Measurements from ENCODE around the gene UNC5CL. TPM values are rescaled to one million over a fixed set of nuclear protein-coding genes. Genes with fewer than 3 reads are reported as not detected.

Gene UNC5CL
- total and polyA plus RNA-seq, 2 of the 4 experiments (the other 2 are of a cell fraction) = not detected

- no peak overlapping the region for H2BK20ac ChIP-seq (ENCODE audit: low read depth, low read length)
- no peak overlapping the region for H3K4me3 ChIP-seq (ENCODE audit: insufficient read depth, low read depth, low read length)
- intact Hi-C loops (cut with micrococcal nuclease) (no loop called here), in situ Hi-C loops (cut with MboI; ENCODE audit: low sequenced_read_pairs) (no loop called here), dilution Hi-C loops (cut with HindIII; ENCODE audit: low sequenced_read_pairs, unreplicated experiment) (no loop called here)
- H2BK5ac ChIP-seq (ENCODE audit: low read depth, low read length, poor library complexity, severe bottlenecking) = no peak overlapping the region
- no peak overlapping the region for H3K27ac ChIP-seq (ENCODE audit: insufficient read depth, low read length)
- CTCF ChIA-PET = interaction anchor here (1.3 kb wide), 1 partner anchor 120 kb away, joined by 5 read pairs; no protein-coding TSS in a partner anchor
- no peak overlapping the region for H3K9ac ChIP-seq (ENCODE audit: low read depth, low read length)
- no peak overlapping the region for H3K4me2 ChIP-seq (ENCODE audit: low read depth, low read length)
- no peak overlapping the region for H2AK5ac ChIP-seq (ENCODE audit: low read depth, low read length)
- H3K14ac ChIP-seq (replicated peaks; ENCODE audit: low read depth, low read length) = no peak overlapping the region
- no peak overlapping the region for H3K23ac ChIP-seq (ENCODE audit: low read depth, low read length)
- H4K8ac ChIP-seq (ENCODE audit: low read depth in 2 of 2, low read length in 2 of 2) = no peak overlapping the region
- H3K79me1 ChIP-seq (ENCODE audit: low read depth in 1 of 2, low read length in 2 of 2) = no peaks in the 10 kb centered on the region
- H3K56ac ChIP-seq (ENCODE audit: extremely low read depth, insufficient read depth, low read length) = no peak overlapping the region
- WGBS, 2 experiments (ENCODE audit: extremely low coverage in 2 of 2, insufficient read length in 1 of 2) = 72% methylated on average over 2 of the region's 4 CpGs; no CpG with 5 or more reads in 1 of the 2 experiments
- POLR2A ChIA-PET (ENCODE audit: unreplicated experiment) = no interaction called here
- H2AK9ac ChIP-seq (replicated peaks; ENCODE audit: low read depth, low read length, poor library complexity) = no peak overlapping the region
- H4K91ac ChIP-seq (ENCODE audit: insufficient read depth, low read depth, low read length) = no peak overlapping the region
- no peak overlapping the region for H4K5ac ChIP-seq (ENCODE audit: low read depth, low read length)
- no peak for DNase-seq
- no peaks in the 10 kb centered on the region for H3K4me1 ChIP-seq (ENCODE audit: control insufficient read depth, insufficient read depth, low read length)
- no peak overlapping the region for H2BK15ac ChIP-seq (ENCODE audit: low read depth, low read length)
- H3K9me3 ChIP-seq (ENCODE audit: control insufficient read depth, insufficient read depth, low read length) = 0 out of 2 replicates have a peak, but pooled peaks cover 2% of the 10 kb centered on the region
- H3K9me1 ChIP-seq (ENCODE audit: insufficient read depth, low read length) = no peaks in the 10 kb centered on the region
- peaks cover 23% of the 10 kb centered on the region for H3K27me3 ChIP-seq (ENCODE audit: control insufficient read depth, insufficient read depth, low read length)
- no peak for ATAC-seq (ENCODE audit: low read depth)
- H2BK120ac ChIP-seq (ENCODE audit: low read depth, low read length) = no peak overlapping the region
- no peaks in the 10 kb centered on the region for H4K20me1 ChIP-seq (ENCODE audit: insufficient read depth, low read length)
- no peak overlapping the region for H2AFZ ChIP-seq (replicated peaks; ENCODE audit: low read length, poor library complexity)
- no peak overlapping the region for H3K18ac ChIP-seq (ENCODE audit: low read depth, low read length)
- H3K4ac ChIP-seq (ENCODE audit: low read depth, low read length) = no peak overlapping the region
- no peaks in the 10 kb centered on the region for H3K36me3 ChIP-seq (ENCODE audit: control insufficient read depth, insufficient read depth, low read length)
- BruUV-seq (replicated peaks) = no TSS peak
- TF ChIP-seq MAFK (IDR thresholded peaks at IDR 0.05; ENCODE audit: low read depth, low read length) = peak; percentile 32; the same call in 1 of the 2 replicates
- no peak for TF ChIP-seq MXI1 (IDR thresholded peaks at IDR 0.05; ENCODE audit: borderline replicate concordance, low read depth, low read length)
- no peak for TF ChIP-seq USF2 (IDR thresholded peaks at IDR 0.05; ENCODE audit: low read depth, low read length)
- TF ChIP-seq, protein P1, sequence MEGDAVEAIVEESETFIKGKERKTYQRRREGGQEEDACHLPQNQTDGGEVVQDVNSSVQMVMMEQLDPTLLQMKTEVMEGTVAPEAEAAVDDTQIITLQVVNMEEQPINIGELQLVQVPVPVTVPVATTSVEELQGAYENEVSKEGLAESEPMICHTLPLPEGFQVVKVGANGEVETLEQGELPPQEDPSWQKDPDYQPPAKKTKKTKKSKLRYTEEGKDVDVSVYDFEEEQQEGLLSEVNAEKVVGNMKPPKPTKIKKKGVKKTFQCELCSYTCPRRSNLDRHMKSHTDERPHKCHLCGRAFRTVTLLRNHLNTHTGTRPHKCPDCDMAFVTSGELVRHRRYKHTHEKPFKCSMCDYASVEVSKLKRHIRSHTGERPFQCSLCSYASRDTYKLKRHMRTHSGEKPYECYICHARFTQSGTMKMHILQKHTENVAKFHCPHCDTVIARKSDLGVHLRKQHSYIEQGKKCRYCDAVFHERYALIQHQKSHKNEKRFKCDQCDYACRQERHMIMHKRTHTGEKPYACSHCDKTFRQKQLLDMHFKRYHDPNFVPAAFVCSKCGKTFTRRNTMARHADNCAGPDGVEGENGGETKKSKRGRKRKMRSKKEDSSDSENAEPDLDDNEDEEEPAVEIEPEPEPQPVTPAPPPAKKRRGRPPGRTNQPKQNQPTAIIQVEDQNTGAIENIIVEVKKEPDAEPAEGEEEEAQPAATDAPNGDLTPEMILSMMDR (conservative IDR thresholded peaks at IDR 0.05; ENCODE audit: low read depth, low read length) = no peak
Observed at GRCh38 chr6:41014780-41015179, 24.2 kb downstream of the UNC5CL start.

Data from IMR-90 (cell line).